ENCODE data around the gene METAP1.
"Not testable (repeated sequence)": the region's sequence is repeated elsewhere in the genome, so short reads cannot be mapped to it uniquely, and the experiment has no call there.

The METAP1 gene

GRCh38 chr4:99088481-99089365 lies 93.2 kb downstream of the METAP1 start, which contains the start of gene ADH5:
Gene ADH5 (minus strand): TSS chr4:99088788. CDS start chr4:99088700, 88 bp downstream.
- in situ Hi-C loops (cut with HindIII; ENCODE audit: low sequenced_read_pairs) = no loop called here
- TF ChIP-seq, protein P1, sequence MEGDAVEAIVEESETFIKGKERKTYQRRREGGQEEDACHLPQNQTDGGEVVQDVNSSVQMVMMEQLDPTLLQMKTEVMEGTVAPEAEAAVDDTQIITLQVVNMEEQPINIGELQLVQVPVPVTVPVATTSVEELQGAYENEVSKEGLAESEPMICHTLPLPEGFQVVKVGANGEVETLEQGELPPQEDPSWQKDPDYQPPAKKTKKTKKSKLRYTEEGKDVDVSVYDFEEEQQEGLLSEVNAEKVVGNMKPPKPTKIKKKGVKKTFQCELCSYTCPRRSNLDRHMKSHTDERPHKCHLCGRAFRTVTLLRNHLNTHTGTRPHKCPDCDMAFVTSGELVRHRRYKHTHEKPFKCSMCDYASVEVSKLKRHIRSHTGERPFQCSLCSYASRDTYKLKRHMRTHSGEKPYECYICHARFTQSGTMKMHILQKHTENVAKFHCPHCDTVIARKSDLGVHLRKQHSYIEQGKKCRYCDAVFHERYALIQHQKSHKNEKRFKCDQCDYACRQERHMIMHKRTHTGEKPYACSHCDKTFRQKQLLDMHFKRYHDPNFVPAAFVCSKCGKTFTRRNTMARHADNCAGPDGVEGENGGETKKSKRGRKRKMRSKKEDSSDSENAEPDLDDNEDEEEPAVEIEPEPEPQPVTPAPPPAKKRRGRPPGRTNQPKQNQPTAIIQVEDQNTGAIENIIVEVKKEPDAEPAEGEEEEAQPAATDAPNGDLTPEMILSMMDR (IDR thresholded peaks at IDR 0.05; ENCODE audit: low read depth, low read length, missing control alignments) = no peak
- peak within 1 kb of the TSS; percentile 73 for H3K4me3 ChIP-seq (ENCODE audit: low read depth, low read length)
- DNase-seq (ENCODE audit: low read depth) = peak; percentile 49

DNA sequence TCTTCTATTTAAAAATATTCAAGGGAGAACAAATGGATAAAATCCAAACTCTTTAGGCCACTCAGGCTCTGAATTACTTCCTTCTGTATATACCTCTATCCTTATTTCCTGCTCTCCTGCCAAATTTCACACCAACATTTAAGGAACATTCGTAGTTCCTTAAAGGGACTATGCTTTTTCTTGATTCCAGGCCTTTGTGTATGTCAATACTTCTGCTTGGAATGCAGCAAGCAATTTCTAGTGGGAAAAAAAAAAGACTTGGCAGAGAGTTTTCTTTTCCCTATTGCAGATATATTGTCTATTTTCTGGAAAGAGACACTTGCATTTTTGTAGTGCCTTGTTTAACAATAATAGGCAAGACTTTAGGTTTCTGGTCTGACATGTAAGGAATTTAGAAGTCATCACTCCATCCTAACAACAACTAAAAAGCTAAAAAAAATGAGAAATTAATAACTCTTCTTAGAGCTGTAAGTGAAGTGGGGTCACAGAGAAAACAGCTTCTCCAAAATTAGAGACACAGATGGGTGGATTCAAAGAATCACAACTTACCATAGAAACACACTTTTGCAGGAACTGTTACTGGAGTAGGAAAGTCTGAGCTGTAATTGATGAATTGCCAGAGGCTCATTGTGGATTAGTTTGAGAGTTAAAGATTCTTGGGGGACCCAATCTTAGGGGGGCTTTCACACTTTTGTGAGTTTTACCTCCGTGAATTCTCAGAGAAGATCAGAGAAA lies 95.1 kb downstream of the METAP1 start:
- DNase-seq (ENCODE audit: low read depth) = no peak
- in situ Hi-C loops (cut with HindIII; ENCODE audit: low sequenced_read_pairs) = no loop called here
- peak overlapping the region; percentile 8 for H3K4me3 ChIP-seq (ENCODE audit: low read depth, low read length)
- TF ChIP-seq, protein P1 (IDR thresholded peaks at IDR 0.05; ENCODE audit: low read depth, low read length, missing control alignments) = no peak

DNA sequence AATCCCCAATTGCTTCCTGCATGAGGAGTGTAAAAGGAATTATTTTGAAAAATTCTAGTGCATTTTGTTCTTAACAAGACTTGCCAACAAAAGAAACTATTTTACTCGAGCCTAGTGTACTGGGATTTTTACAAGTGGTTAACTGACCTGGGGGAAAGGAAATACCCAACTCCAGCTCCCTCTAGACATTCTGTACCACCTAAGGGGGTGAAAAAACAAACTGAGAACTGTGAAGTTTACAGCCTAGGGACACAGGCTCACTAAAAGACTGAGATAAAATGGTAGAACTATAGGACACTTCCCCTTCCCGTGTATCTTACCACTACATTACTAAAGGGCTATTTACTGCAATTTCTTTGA lies 95.7 kb downstream of the METAP1 start:
- in situ Hi-C loops (cut with HindIII; ENCODE audit: low sequenced_read_pairs) = no loop called here
- H3K4me3 ChIP-seq (ENCODE audit: low read depth, low read length) = peak overlapping the region; percentile 8
- TF ChIP-seq, protein P1 (IDR thresholded peaks at IDR 0.05; ENCODE audit: low read depth, low read length, missing control alignments) = no peak
- no peak for DNase-seq (ENCODE audit: low read depth)

- DNase-seq (ENCODE audit: low read depth); H3K4me3 ChIP-seq (ENCODE audit: low read depth, low read length); in situ Hi-C loops (cut with HindIII; ENCODE audit: low sequenced_read_pairs): not testable (repeated sequence)
Observed at GRCh38 chr4:99091841-99092240, 96.3 kb downstream of the METAP1 start.

DNA sequence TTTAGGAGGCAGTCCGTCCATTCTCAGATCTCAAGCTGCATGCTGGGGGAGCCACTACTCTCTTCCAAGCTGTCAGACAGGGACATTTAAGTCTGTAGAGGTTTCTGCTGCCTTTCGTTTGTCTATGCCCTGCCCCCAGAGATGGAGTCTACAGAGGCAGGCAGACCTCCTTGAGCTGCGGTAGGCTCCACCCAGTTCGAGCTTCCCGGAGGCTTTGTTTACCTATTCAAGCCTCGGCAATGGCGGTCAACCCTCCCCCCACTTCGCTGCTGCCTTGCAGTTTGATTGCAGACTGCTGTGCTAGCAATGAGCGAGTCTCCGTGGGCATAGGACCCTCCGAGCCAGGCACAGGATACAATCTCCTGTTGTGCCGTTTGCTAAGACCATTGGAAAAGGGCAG lies 103.8 kb downstream of the METAP1 start:
- TF ChIP-seq, protein P1 (IDR thresholded peaks at IDR 0.05; ENCODE audit: low read depth, low read length, missing control alignments) = no peak
- no peak for DNase-seq (ENCODE audit: low read depth)
- no peak overlapping the region for H3K4me3 ChIP-seq (ENCODE audit: low read depth, low read length)
- in situ Hi-C loops (cut with HindIII; ENCODE audit: low sequenced_read_pairs) = no loop called here

DNA sequence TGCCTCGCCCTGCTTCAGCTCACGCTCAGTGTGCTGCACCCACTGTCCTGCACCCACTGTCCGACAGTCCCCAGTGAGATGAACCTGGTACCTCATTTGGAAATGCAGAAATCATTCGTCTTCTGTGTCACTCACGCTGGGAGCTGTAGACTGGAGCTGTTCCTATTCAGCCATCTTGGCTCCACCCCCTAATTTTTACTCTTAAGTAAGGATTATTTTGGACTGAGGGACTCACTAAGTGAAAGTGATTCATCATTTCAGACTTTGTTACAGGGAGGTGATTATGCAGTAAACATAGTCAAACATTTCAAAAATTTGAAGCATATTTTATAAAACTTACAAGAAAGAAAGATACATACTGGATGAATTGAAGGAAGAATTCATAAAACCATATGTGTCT lies 104.3 kb downstream of the METAP1 start:
- DNase-seq (ENCODE audit: low read depth); in situ Hi-C loops (cut with HindIII; ENCODE audit: low sequenced_read_pairs); H3K4me3 ChIP-seq (ENCODE audit: low read depth, low read length): not testable (repeated sequence)

DNA sequence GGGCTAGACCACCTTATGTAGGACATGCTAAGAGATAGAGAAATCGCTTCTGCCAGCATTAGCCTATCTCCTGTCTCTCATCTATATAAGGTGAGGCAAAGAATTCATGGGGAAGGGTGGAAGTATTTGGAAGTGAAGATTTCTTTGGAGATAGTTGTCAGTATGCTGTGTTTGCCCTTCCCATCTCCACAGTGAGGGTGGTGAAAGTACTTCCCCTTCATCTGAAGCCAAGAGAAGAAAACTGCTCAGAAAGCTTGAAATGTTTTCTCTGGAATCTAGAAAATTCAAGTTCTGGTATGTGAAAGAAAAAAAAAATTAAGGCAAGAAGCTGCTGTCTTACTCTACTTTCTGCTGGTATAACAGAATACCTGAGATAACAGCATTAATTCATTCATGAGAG lies 105.4 kb downstream of the METAP1 start:
- no peak overlapping the region for H3K4me3 ChIP-seq (ENCODE audit: low read depth, low read length)
- TF ChIP-seq, protein P1 (IDR thresholded peaks at IDR 0.05; ENCODE audit: low read depth, low read length, missing control alignments) = no peak
- DNase-seq (ENCODE audit: low read depth) = no peak
- in situ Hi-C loops (cut with HindIII; ENCODE audit: low sequenced_read_pairs) = no loop called here

Data from astrocyte of the cerebellum (primary cell).